Left ventricle myocardium inferior (tissue), 1 donor: ENCODE data around the gene ANKRD34B. TPM values are rescaled to one million over a fixed set of nuclear protein-coding genes. Genes with fewer than 3 reads are reported as not detected.

Source experiments
- DNase-seq: peaks from one replicate; pipeline ENCODE4 v3.0.0-alpha.2; 2020
- H3K27ac ChIP-seq: fragments of 200-600 bp; replicated peaks from 2 replicates; pipeline ENCODE4 v1.8.0; 2021
- H3K27me3 ChIP-seq: fragments of 200-600 bp; 2 replicates; pipeline ENCODE4 v1.8.0; 2021; ENCODE audit warnings: low read depth
- H3K36me3 ChIP-seq: fragments of 200-600 bp; 2 replicates; pipeline ENCODE4 v1.8.0; 2021
- H3K4me1 ChIP-seq: fragments of 200-600 bp; 2 replicates; pipeline ENCODE4 v1.8.0; 2021
- H3K4me3 ChIP-seq: fragments of 200-600 bp; 2 replicates; pipeline ENCODE4 v1.8.0; 2021; ENCODE audit warnings: mild to moderate bottlenecking, moderate library complexity
- H3K9me3 ChIP-seq: fragments of 200-600 bp; replicated peaks from 2 replicates; pipeline ENCODE4 v1.8.0; 2021
- intact Hi-C: fragments of 100-400 bp; cut with micrococcal nuclease; formaldehyde crosslinking; loops from one replicate; pipeline ENCODE4 v1.11.0; 2022
- total RNA-seq: library from RNA; stranded (reverse); fragmentation: NEBNext Ultra II Directional; extraction: Animal tissue kit (Norgen Biotek cat#: 25700); gene quantifications from one replicate; pipeline ENCODE4 v1.2.1, GENCODE V29; 2021
- TF ChIP-seq, protein P1 (sequence below): fragments of 200-600 bp; IDR thresholded peaks from 2 replicates; pipeline ENCODE4 v1.8.0; 2021; ENCODE audit warnings: antibody characterized with exemption, mild to moderate bottlenecking, borderline replicate concordance
- donor health status: DM: no; HTN: yes; CAD: no; lungs with severe emphysema.

The ANKRD34B gene
- total RNA-seq, 1 donor from 2014 or later, result not detected

- Histone ChIP-seq H3K4me3 (no peak overlapping the region), H3K4me1 (no peaks in the 10 kb centered on the region), H3K9me3 (no peaks in the 10 kb centered on the region), H3K36me3 (no peaks in the 10 kb centered on the region), H3K27ac (no peak overlapping the region), H3K27me3 (peaks cover 77% of the 10 kb centered on the region)
- intact Hi-C loops, result no loop called here
- no peak for DNase-seq
- TF ChIP-seq, protein P1, sequence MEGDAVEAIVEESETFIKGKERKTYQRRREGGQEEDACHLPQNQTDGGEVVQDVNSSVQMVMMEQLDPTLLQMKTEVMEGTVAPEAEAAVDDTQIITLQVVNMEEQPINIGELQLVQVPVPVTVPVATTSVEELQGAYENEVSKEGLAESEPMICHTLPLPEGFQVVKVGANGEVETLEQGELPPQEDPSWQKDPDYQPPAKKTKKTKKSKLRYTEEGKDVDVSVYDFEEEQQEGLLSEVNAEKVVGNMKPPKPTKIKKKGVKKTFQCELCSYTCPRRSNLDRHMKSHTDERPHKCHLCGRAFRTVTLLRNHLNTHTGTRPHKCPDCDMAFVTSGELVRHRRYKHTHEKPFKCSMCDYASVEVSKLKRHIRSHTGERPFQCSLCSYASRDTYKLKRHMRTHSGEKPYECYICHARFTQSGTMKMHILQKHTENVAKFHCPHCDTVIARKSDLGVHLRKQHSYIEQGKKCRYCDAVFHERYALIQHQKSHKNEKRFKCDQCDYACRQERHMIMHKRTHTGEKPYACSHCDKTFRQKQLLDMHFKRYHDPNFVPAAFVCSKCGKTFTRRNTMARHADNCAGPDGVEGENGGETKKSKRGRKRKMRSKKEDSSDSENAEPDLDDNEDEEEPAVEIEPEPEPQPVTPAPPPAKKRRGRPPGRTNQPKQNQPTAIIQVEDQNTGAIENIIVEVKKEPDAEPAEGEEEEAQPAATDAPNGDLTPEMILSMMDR, result no peak
Observed at GRCh38 chr5:80559244-80559643, 10.8 kb downstream of the ANKRD34B start.

GRCh38 chr5:80555099-80555498, 15.0 kb downstream of the ANKRD34B start:
- Histone ChIP-seq H3K36me3 (no peaks in the 10 kb centered on the region), H3K9me3 (no peaks in the 10 kb centered on the region), H3K27ac (no peak overlapping the region), H3K4me3 (no peak overlapping the region), H3K27me3 (peaks cover 84% of the 10 kb centered on the region), H3K4me1 (no peaks in the 10 kb centered on the region)
- intact Hi-C loops, result no loop called here
- no peak for DNase-seq
- TF ChIP-seq, protein P1, result no peak

DNA sequence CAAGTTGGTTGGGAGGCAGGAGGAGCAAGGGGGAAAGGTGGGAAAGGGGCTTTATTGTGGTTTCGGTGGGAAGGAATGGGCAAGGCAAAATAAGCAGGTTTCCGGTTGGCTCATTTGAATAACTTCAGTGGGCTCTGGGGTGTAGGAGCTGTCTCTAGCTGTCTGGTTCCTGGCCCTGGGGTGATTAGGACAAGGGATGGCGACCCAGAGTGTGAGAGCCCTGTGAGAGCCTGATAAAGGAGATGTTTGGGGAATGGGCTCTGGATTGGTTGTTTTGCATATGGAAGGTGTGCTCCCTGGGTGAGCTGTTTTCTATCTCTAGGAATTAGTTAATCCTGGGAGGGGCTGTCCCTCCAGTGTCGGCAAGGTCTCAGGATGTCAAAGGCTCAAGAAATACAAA, 15.4 kb downstream of the ANKRD34B start:
- no peaks in the 10 kb centered on the region for H3K4me1 ChIP-seq
- TF ChIP-seq, protein P1, result no peak
- no peaks in the 10 kb centered on the region for H3K36me3 ChIP-seq
- H3K27ac ChIP-seq, result no peak overlapping the region
- H3K9me3 ChIP-seq, result no peaks in the 10 kb centered on the region
- peaks cover 83% of the 10 kb centered on the region for H3K27me3 ChIP-seq
- intact Hi-C loops, result no loop called here
- DNase-seq, result no peak
- H3K4me3 ChIP-seq, result no peak overlapping the region

GRCh38 chr5:80541392-80541791, 28.7 kb downstream of the ANKRD34B start:
- DNase-seq, result no peak
- Histone ChIP-seq H3K27me3 (no peaks in the 10 kb centered on the region), H3K9me3 (peaks cover 8% of the 10 kb centered on the region), H3K27ac (no peak overlapping the region), H3K36me3 (no peaks in the 10 kb centered on the region), H3K4me3 (no peak overlapping the region), H3K4me1 (no peaks in the 10 kb centered on the region)
- TF ChIP-seq, protein P1, result no peak
- intact Hi-C loops, result no loop called here

DNA sequence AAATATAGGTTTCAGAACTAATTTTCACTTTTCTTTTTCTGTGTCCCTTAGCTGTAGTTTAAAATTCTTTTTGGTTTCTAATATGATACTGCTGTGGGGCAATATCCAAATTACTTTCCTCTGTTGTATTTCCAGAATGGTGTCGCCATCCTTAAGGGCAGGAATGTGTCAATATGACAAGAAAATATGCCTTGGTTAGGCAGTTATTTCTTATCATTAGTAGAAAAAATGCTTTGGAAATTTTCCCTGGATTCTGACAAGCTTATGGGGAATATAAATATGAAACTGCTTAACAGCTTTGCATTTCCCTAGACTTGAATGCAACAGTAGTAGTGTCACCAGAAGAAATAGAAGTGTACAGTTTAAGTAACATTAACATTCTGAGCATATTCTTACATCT, 29.4 kb downstream of the ANKRD34B start:
- H3K9me3 ChIP-seq, result peaks cover 12% of the 10 kb centered on the region
- DNase-seq, result no peak
- intact Hi-C loops, result no loop called here
- H3K27ac ChIP-seq, result no peak overlapping the region
- TF ChIP-seq, protein P1, result no peak
- no peaks in the 10 kb centered on the region for H3K36me3 ChIP-seq
- H3K4me1 ChIP-seq, result no peaks in the 10 kb centered on the region
- no peak overlapping the region for H3K4me3 ChIP-seq
- H3K27me3 ChIP-seq, result no peaks in the 10 kb centered on the region

- no peaks in the 10 kb centered on the region for H3K9me3 ChIP-seq
- H3K36me3 ChIP-seq, result no peaks in the 10 kb centered on the region
- no peak overlapping the region for H3K4me3 ChIP-seq
- H3K27ac ChIP-seq, result no peak overlapping the region
- H3K4me1 ChIP-seq, result no peaks in the 10 kb centered on the region
- no peak for DNase-seq
- H3K27me3 ChIP-seq, result no peaks in the 10 kb centered on the region
- TF ChIP-seq, protein P1, result no peak
- intact Hi-C loops, result no loop called here
Observed at GRCh38 chr5:80516826-80517225, 53.3 kb downstream of the ANKRD34B start.
